Kidney glomerular epithelial cell (primary cell): ENCODE measurements around the gene EBNA1BP2.
"Not testable (repeated sequence)": the region's sequence is repeated elsewhere in the genome, so short reads cannot be mapped to it uniquely, and the experiment has no call there.

ENCODE experiments used
- DNase-seq: peaks from one replicate; lab custom pipeline; 2025; lab: John Stamatoyannopoulos, UW

Gene EBNA1BP2, protein sequence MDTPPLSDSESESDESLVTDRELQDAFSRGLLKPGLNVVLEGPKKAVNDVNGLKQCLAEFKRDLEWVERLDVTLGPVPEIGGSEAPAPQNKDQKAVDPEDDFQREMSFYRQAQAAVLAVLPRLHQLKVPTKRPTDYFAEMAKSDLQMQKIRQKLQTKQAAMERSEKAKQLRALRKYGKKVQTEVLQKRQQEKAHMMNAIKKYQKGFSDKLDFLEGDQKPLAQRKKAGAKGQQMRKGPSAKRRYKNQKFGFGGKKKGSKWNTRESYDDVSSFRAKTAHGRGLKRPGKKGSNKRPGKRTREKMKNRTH

DNA sequence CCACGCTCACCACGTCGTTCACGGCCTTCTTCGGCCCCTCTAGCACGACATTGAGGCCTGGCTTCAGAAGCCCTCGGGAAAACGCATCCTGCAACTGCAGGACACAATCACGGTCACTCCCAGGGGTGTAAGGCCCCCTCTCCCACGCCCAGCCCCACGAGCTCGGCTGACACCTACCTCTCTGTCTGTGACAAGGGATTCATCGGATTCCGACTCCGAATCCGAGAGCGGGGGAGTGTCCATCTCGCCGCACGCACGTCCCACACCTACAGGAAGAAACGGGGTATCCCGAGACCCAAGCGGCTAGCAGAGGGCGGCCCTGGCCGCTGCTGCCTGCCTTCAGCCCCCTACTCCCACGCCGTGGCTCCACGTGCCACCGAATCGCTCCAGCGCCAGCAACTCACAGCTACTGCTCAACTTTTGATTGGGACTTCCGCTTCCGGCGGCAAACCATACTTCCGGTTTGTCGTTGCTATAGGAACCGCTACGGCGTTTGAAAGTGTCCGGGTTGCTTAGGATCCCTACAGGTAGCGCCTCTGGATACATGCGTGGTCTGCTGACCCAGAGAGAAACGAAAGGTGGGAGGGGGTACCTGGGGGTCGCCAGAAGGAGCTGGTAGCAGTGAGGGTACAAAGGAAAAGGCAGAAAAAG is at the start of gene EBNA1BP2, which contains the start of gene CFAP57:
Gene EBNA1BP2, minus strand, starts transcription at position 415 of the 651 bp plus-strand sequence. Its CDS starts 172 bp downstream, at position 243.
Gene CFAP57, plus strand, starts transcription at position 455 of the 651 bp plus-strand sequence. CDS start 424 bp downstream, outside the sequence.
- peak; percentile 78 for DNase-seq

DNA sequence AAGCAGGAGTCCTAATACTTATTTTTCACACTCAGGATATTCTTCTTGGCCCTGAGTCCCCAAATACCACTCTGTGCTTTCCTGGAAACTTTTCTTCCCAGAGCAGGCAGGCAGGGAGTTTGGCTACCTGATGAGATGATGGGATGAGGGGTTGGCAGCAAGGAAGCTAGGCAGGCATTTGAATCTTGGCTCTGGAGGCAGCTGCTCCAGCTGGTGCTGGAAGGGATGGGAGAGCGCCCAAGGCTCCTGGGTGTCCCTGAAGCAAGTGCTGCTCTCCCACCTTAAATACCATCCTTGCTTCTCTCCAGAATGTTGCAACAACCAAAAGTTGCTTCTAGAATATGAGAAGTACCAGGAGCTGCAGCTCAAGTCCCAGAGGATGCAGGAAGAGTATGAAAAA is 49.7 kb upstream of the EBNA1BP2 start:
- DNase-seq, result no peak

DNA sequence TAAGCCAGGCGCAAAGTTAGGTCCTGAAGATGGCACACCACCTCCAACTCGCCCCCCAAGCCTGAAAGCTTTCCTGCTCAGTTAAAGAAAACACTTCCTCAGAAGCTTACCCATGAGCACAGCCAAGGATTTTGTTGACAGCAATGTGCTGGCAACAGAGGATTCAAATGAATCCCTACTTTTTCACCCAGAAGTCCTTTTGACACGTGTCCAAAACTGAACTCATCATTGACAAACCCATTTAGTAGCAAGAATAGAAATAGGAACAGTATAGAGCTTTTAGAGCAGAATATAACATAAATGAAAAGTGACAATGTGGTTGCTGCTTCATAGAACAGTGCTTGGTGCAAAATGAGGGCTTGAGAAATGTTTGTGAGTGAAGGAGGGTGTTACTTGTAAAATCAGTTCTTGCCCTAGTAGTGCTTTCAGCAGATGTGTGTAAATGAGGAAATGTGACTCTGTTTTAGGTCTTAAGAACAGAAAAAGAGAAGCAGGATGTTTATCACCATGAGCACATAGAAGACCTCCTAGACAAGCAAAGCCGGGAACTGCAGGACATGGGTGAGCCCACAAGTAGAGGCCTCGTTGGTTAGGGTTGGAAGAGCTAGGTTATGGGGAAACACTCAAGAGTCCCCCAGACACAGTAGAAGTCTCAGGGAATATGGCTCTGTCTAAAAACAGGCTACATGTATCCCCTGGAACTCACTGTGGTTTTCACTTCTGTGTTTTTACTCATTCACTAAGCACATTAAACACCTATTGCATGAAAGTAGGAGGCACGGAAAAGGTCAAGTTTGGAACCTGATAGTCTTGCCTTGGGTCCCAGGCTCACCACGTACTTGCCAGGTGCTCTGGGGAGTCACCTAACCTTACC is 49.1 kb upstream of the EBNA1BP2 start:
- DNase-seq, result no peak

DNA sequence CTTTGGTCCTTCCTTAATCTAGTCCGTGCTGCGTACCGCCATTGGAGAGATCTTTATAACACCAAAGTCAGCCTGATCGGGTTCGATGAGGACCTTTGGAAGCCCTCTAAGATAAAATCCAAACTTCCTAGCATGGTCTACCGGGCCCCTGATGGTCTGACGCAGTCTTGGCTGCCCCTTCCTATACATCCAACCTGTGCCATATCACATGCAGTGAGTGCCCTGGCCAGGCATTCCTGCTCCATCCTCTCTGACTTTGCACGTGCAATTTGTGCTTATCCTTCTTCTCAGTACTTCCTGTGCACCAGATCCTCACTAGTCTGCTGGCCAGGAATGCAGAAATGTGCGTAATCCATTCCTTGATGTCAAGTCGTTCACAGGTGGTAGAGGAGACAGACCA is 45.7 kb upstream of the EBNA1BP2 start:
- DNase-seq, result no peak

DNA sequence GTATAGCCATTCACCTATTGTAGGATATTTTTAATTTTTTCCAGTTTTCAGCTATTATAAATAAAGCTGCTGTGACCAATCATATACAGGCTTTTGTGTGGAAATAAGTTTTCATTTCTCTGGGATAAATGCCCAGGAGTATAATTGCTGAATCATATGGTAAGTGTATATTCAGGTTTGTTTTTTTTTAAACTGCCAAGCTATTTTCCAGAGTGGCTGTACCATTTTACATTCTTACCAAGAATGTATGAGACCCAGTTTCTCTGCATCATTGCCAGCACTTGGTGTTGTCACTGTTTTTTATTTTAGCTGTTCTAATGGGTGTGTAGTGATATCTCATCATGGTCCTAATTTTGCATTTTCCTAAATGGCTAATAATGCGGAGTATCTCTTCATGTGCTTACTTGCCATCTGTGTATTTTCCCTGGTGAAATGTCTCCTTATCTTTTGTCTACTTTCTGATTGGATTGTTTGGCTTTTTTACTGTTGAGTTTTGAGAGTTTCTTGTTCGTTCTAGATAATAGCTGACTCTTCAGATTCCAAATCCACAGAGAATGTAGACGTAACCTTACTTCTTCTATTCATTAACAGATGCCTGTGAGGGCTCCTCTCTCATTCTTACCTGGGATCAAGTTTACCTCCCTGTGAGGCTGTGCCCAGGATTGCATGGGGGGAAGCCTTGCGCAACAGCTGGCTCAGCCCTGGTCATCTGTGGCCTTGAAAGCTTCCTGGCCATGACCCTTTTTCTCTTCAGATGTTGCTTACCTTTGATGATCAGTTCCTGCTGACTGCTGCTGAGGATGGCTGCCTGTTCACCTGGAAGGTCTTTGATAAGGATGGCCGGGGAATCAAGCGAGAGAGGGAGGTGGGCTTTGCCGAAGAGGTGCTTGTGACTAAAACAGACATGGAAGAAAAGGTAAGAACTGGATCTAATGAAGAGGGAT is 42.7 kb upstream of the EBNA1BP2 start:
- DNase-seq, result no peak

DNA sequence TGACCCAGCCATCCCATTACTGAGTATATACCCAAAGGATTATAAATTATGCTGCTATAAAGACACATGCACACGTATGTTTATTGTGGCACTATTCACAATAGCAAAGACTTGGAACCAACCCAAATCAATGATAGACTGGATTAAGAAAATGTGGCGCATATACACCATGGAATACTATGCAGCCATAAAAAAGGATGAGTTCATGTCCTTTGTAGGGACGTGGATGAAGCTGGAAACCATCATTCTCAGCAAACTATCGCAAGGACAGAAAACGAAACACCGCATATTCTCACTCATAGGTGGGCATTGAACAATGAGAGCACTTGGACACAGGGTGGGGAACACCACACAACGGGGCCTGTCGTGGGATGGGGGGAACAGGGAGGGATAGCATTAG is 36.2 kb upstream of the EBNA1BP2 start:
- DNase-seq, result not testable (repeated sequence)

DNA sequence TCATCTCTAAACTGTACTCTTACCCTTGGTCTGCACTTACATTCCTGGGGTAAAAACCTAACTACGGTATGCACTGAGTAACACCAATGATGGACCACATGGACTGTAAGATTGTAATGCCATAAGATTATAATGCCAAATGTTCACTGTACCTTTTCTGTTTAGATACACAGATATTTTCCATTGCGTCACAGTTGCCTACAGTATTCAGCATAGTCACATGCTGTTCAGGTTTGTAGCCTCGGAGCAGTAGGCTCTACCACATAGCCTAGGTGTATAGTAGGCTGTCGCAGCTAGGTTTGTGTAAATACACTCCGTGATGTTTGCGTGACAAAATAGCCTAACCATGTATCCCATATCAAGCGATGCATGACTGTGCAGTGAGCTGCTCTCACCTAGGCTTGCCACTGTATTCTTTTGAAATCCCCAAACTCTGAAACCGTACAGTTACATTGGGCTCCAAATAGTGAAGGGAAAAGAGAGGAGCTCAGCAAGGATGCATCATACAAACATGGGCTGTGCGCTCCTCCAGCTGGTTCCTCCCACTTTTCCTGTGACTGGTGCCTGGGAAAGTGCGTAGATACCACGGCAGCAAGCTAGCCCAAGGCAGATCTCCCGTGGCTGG is 35.3 kb upstream of the EBNA1BP2 start:
- DNase-seq, result no peak

DNA sequence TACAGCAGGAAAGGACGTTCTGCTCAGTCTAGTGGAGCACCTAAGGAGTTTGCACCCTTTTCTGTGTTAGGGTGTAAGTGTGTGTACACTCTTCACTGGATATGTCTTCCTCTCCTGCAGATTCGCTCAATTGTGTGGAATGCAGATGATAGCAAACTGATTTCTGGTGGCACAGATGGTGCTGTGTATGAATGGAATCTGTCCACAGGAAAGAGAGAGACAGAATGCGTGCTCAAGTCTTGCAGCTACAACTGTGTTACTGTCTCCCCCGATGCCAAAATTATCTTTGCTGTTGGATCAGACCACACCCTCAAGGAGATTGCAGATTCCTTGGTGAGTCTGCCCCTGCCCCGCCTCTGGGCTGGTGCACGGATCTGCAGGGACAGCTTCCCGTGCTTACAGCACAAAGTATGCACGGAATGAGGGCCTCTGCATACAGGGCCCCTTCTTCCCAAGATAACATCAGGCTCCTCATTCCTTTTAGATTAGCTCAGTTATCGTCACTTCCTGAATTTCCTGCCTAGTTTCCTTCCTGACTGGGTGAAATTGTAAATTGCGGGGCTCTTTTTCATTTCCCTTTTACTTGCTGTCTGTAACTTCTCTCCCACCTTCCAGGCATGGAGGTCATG is 34.6 kb upstream of the EBNA1BP2 start:
- DNase-seq, result peak; percentile 94

DNA sequence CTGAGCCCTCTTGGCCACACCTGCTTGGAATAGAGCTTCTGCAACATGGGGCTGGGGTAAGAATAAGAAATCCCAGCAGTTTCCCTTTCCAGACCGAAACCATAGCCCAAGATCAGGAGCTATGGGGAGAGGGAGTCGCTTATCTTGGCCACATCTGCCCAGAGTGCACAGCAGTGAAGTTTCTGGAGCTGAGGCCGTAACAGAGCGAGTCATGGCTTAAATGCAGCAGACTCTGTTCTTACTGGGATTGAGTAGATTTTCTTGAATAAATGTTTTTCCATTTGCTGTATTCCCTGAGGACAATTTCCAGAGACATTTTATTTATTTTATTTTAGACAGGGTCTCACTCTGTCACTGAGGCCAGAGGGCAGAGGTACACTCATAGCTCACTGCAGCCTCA is 33.6 kb upstream of the EBNA1BP2 start:
- no peak for DNase-seq

DNA sequence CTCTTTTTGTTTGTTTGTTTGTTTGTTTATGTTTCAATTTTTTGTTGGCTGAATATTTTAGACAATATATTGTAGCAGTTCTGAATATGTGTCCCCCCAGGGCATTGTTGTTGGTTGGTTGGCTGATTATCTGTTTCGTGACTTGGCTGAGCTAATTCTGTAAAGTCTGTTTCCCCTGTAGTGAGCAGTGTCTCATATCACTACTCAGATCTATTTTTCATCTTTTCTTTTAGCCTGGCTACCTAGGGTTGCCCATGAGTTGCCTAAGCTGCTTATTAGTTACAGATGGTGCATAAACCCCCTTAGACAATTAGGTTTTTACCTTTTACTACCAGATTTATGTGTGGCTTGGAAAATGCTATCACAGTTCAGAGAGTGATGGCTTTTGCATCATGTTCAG is 32.3 kb upstream of the EBNA1BP2 start:
- no peak for DNase-seq

DNA sequence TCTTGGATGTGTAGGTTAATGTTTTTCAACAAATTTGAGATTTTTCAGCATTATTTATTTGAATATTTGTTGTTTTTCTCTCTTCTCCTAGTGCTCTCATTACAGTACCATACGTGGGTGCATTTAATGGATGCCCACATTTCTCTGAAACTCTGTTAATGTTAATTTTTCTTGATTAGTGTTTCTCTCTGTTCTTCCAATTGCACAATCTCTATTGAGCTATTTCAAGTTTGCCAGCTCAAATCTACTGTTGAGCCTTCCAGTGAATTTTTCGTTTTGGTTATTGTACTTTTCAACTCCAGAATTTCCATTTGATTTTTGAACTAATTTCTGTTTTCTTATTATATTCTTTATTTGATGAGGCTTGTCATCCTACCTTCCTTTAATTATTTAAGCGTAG is 31.8 kb upstream of the EBNA1BP2 start:
- no peak for DNase-seq

DNA sequence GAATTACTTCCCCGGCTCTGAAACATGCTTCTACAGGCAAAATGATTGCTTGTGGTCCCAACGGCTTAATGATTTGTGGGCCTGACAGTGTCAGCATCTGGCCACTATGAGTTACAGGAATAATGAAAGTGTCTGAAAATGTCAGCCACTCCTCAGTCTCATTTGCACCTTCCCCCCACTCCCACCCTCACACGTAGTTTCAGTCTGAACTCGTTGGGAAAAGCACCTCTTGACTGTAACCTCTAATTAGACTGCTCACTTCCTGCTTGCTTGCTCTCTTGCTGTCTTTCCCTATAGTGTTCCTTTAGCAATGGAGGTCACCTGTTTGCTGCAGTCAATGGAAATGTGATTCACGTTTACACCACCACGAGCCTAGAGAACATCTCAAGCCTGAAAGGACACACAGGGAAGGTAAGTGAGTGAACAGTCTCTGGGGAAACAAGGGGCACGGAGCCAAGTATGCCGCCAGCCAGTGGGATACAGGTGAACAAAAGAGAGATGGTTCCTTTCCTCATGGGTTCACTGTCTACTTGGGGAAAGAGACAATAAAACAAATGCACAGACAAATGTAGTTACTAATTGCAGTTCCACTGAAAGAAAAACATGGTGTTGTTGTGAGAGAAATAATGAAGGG is 27.1 kb upstream of the EBNA1BP2 start:
- DNase-seq, result no peak

DNA sequence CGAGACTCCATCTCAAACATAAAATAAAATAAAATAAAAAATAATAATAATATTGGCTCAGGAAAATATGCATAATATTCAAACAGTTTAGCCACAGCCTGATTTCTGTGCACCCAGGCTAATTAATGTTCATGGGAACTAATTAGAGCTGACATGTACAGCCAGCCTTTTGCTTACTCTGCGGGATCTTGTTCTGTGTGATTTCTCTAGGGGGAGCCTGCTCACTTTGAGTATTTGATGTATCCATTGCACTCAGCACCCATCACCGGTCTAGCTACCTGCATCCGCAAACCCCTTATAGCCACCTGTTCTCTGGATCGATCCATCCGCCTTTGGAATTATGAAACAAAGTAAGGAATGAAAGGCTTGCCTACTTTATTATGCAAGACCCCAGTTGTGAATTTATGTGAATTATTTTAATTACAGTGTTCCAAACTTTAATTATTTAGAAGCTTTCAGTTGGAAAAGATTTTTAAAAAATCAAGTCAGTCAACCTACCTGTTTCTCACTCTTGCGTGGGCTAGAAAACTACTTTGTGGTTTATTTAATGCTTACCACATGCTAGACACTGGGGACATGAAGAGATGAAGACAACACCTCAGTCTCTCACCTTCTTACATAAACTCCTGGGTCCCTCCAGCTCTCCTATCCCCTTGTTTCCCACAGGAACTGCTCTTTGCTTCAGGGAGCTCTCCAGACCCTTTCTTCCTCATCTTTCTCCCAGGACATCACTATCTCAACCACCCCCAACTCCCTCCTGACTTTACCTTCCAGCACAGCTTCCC is 25.4 kb upstream of the EBNA1BP2 start:
- DNase-seq, result no peak

DNA sequence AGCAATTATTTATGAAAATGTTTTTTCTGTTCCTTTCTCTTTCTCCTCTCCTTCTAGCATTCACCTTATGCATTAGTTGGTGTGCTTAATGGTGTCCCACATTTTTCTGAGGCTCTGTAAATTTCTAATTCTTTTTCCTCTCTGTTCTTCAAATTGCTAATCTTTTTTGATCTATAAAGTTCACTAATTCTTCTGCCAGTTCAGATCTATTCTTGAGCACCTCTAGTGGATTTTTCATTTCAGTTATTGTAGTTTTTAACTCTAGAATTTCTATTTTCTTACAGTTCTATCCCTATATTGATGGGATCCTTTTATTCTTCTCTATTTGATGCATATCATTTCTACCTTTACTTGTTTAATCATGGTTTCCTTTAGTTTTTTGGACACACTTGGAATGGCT is 22.4 kb upstream of the EBNA1BP2 start:
- DNase-seq, result no peak

DNA sequence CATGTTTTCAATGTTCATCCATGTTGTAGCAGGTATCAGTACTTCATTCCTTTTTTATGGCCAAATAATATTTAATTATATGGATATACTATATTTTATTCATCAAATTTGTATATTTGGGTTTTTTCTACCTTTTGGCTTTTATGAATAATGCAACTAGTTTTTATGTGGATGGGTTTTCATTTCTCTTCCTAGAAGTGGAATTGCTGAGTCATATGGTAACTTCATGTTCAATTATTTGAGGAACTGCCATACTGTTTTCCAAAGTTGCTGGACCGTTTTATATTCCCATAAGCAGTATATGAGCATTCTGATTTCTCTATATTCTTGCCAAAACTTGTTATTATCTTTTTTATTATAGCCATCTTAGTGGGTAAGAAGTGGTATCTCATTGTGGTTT is 16.0 kb upstream of the EBNA1BP2 start:
- DNase-seq, result no peak

DNA sequence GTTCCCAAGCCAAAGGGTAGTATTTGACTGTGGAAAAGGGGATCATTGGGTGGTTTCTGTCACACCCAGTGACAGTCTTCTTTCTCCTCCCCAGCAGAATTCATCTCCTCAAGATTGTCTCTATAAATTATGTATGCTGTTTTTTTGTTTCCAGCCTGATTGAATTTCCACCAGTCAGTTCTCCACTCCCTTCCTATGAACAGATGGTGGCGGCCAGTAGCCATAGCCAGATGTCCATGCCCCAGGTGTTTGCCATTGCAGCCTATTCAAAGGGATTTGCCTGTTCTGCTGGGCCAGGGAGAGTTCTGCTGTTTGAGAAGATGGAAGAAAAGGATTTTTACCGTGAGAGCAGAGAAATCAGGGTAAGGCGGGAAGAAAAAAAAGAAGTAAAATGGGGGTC is 12.9 kb upstream of the EBNA1BP2 start:
- DNase-seq, result no peak

DNA sequence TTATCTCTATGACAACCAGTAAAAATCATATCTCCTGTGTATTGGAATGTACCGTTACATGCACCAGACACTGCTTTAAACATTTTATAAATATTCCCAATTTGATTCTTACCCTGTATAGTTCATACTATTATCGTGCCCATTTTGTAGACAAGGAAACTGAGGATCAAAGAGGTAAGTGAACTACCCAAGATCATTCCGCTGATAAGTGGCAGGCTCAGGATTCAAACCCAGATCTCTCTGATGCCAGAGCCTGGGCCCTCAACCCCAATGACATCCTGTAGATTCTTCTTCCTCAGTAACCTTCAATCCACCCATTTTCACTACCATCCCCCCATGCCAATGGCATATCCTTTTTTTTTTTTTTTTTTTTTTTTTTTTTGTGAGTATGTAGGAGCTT is 12.3 kb upstream of the EBNA1BP2 start:
- DNase-seq, result no peak

DNA sequence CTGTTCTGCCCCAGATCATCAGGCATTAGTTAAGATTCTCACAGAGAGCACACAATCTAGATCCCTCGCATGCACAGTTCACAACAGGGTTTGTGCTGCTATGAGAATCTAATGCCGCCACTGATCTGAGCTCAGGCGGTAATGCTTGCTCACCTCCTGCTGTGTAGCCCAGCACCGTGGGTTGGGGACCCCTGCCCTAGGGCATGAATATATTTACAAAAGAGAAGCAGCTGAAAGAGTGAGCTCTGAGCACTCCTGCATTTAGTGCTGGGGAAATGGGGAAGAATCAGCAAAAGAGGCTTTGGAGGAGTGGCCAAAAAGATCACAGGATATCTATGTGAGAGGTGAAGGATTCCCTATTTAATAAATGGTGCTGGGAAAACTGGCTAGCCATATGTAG is 5.6 kb upstream of the EBNA1BP2 start:
- DNase-seq, result no peak

DNA sequence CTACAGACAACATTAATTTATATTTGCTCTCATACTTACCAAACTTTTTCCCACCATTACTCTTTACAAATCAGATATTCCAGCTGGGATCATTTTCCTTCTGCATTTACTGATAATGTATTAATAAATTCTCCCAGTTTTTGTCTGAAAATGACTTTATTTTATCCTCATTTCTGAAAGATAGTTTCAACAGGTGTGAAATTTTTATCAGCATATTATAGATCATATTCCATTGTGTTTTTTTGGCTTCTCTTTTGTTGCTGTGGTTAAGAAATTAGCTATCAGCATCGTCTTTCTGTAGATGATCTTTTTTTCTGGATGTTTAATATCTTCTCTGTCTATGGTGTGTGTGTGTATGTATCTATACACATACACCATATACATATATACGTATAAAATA is 2.8 kb upstream of the EBNA1BP2 start:
- no peak for DNase-seq
